GM06990 (cell line): Measurements from ENCODE around the gene FYN.

Source experiments
- DNase-seq: peaks from one replicate; pipeline ENCODE4 v3.0.0-alpha.2; 2011; ENCODE audit not compliant: insufficient read length; ENCODE audit errors: extremely low read depth
- H3K27me3 ChIP-seq: replicated peaks from 2 replicates; pipeline ENCODE4 v1.6.0; 2011; ENCODE audit warnings: low read length; ENCODE audit not compliant: control insufficient read depth, insufficient read depth
- H3K36me3 ChIP-seq: 2 replicates; pipeline ENCODE4 v1.5.1; 2011; ENCODE audit warnings: low read length; ENCODE audit not compliant: control insufficient read depth, insufficient read depth
- H3K4me3 ChIP-seq: replicated peaks from 2 replicates; pipeline ENCODE4 v1.5.1; 2011; ENCODE audit warnings: low read depth, mild to moderate bottlenecking, control low read depth, low read length
- TF ChIP-seq, protein P1 (sequence below): IDR thresholded peaks from 2 replicates; pipeline ENCODE4 v1.5.1; 2011; ENCODE audit warnings: low read length, control low read depth, mild to moderate bottlenecking, inconsistent platforms; ENCODE audit not compliant: insufficient read depth, poor library complexity, severe bottlenecking

FYN gene

DNA sequence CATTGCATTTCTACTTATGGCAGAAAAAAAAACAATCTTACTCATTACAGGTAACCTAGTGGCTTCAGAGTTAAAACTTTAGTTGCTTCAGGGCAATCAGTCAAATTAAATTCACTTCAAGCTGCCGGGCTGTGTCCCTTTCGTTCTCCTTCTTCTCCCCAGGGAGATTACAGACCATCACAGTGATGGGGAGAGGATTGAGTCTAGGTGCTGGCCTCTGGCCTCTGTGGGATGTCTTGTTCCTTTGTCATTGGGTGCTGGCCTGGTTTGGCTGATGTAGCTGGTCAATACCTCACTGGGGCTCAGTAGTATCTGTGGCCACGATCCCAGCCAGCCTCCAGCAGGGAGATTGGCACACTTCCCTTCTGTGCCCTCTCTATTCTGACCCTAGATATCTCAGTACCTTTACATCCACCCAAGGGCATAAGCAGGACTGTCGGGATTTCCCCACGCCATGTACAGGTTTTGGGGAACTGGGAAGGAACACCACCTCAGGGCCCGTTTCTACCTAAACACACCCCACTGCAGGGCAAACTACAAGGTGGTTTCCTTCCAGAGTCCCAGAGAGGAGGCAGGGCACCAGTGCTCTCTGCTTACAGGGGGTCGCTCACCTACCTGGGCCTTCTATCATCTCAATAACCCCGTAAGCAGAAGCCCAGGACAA lies 15.4 kb downstream of the FYN start:
- no peak overlapping the region for H3K4me3 ChIP-seq

DNA sequence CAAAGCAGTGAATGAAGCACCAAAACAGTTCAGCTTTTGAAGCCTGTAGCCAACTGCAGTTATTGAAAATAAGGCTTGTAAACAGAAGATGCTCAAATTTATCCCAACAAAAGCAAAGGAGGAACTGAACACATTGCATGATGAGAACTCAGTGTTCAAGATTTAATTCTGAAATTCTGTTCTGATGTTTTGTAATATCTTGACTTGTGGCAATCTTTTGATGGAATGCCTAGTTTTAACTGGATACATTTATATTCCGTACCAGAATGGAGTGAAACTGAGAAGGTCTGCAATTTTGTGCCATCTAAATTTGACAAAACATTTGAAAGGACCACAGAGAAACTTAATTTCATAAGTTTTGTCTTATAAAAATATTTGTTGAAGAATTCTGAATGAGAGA lies 17.5 kb downstream of the FYN start:
- TF ChIP-seq, protein P1, sequence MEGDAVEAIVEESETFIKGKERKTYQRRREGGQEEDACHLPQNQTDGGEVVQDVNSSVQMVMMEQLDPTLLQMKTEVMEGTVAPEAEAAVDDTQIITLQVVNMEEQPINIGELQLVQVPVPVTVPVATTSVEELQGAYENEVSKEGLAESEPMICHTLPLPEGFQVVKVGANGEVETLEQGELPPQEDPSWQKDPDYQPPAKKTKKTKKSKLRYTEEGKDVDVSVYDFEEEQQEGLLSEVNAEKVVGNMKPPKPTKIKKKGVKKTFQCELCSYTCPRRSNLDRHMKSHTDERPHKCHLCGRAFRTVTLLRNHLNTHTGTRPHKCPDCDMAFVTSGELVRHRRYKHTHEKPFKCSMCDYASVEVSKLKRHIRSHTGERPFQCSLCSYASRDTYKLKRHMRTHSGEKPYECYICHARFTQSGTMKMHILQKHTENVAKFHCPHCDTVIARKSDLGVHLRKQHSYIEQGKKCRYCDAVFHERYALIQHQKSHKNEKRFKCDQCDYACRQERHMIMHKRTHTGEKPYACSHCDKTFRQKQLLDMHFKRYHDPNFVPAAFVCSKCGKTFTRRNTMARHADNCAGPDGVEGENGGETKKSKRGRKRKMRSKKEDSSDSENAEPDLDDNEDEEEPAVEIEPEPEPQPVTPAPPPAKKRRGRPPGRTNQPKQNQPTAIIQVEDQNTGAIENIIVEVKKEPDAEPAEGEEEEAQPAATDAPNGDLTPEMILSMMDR = no peak
- H3K36me3 ChIP-seq = no peaks in the 10 kb centered on the region
- H3K27me3 ChIP-seq = no peaks in the 10 kb centered on the region
- no peak for DNase-seq
- no peak overlapping the region for H3K4me3 ChIP-seq

More for the DNA sequence above, 15.4 kb downstream of the FYN start:
- TF ChIP-seq, protein P1 = no peak
- no peaks in the 10 kb centered on the region for H3K36me3 ChIP-seq
- no peak for DNase-seq
- H3K27me3 ChIP-seq = no peaks in the 10 kb centered on the region

DNA sequence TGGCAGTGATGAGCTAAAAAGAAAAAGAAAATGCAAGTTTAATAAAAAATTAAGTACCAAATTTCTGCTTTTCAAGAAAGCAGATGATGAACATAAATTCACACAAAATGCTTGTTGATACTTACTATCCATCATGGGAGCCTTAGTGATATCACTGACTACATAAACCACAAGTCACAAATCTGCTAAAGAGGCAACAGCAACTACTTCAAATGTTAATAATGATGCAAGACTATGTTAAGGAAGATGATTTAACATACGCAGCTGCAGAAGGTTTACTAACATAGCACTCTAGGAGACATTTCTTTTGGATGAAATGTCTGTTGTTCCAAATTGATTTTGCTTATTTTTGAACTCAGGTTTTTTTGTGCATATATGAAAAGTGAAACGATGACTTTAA lies 18.6 kb downstream of the FYN start:
- H3K4me3 ChIP-seq = no peak overlapping the region
- DNase-seq = no peak
- TF ChIP-seq, protein P1 = no peak
- no peaks in the 10 kb centered on the region for H3K27me3 ChIP-seq
- H3K36me3 ChIP-seq = no peaks in the 10 kb centered on the region

DNA sequence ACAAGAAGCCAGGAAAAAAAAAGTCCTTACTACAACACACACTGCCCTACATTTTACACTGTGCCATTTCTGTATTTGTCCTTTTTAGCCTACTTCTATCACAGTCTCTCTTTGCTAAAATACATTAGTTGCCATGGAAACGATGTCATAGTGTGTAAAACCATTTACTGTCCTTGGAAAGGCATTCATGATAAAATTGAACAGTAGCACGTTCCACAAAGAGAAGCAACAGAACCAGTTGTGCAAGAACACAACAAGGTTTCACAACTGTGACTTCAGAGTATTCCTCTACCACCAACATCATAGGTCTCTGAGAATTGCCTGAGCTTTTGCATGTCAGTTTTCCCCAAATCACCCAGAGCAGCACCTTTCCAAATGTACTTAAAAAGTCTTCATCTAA lies 20.5 kb downstream of the FYN start:
- H3K36me3 ChIP-seq = no peaks in the 10 kb centered on the region
- H3K4me3 ChIP-seq = no peak overlapping the region
- TF ChIP-seq, protein P1 = no peak
- no peaks in the 10 kb centered on the region for H3K27me3 ChIP-seq
- no peak for DNase-seq

DNA sequence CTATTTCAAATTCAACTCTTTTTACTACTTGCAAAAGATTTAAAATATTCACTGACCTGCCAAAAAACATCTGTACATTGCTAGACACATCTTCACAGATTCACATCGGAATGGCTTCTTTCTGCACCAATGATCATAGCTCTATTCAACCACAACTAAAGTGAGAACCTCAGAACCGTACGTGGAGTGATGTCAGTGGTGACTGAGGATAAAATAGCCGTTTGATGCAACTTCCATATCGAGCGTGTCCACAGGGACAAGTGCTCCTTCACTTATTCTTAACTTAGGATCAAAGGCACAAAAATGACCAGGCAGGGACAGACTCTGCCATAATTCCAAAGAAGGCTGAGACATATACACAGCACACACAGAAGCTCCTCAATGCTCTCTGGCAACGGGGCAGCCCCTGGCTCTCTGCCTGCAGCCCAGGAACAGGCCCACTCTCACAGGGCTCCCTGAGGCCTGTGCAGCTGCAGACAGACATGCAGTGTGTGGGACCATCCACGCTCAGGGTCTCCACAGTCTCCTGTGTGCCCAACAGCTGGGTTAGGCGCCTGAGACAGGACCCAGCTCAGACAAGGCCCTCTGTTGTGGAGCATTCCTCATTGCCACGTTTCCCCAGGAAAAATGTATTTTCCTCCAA lies 22.8 kb downstream of the FYN start:
- no peaks in the 10 kb centered on the region for H3K27me3 ChIP-seq
- no peak overlapping the region for H3K4me3 ChIP-seq
- H3K36me3 ChIP-seq = no peaks in the 10 kb centered on the region
- no peak for DNase-seq
- TF ChIP-seq, protein P1 = no peak
